ENCODE results near the gene RPS19BP1. TPM values are rescaled to one million over a fixed set of nuclear protein-coding genes. Genes with fewer than 3 reads are reported as not detected.
A peak's percentile ranks its signal among the peaks of the same experiment; 100 is the strongest.

Gene RPS19BP1
- polyA plus RNA-seq, 1 experiment: 66.7 TPM

DNA sequence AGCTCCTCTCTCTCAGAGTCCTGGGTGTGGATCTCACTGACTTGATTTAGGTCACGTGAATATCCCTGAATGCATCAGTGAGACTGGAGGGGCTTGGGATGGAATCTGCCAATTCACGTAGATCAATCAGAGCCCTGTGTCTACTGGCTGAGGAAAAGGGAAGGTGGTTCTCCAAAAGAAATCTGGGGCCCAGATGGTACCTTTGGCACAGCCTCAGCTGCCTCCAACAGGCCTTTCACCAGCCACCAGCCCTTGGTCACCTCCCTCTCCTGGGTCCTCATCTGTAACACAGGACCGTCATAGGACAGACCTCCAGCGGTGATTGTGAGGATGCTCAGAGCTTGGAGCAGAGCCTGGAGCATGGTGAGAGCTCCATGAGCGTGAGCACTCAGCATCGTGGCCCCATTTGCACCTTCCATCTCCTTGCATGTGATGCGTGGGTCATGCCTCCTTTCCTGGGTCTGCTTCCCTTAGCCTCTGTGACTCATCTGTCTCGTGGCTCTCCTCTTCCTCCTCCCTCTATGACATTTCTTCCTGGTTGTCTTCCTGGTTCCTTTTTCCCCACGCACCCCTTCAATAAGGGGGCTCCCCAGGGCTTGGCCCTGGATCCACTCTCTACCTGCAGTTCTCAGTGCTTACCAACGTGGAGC is 38.0 kb downstream of the RPS19BP1 start:
- TF ChIP-seq, protein P1, sequence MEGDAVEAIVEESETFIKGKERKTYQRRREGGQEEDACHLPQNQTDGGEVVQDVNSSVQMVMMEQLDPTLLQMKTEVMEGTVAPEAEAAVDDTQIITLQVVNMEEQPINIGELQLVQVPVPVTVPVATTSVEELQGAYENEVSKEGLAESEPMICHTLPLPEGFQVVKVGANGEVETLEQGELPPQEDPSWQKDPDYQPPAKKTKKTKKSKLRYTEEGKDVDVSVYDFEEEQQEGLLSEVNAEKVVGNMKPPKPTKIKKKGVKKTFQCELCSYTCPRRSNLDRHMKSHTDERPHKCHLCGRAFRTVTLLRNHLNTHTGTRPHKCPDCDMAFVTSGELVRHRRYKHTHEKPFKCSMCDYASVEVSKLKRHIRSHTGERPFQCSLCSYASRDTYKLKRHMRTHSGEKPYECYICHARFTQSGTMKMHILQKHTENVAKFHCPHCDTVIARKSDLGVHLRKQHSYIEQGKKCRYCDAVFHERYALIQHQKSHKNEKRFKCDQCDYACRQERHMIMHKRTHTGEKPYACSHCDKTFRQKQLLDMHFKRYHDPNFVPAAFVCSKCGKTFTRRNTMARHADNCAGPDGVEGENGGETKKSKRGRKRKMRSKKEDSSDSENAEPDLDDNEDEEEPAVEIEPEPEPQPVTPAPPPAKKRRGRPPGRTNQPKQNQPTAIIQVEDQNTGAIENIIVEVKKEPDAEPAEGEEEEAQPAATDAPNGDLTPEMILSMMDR (IDR thresholded peaks at IDR 0.05; ENCODE audit: insufficient read depth, low read depth, low read length): no peak
- Histone ChIP-seq H3K4me3 (ENCODE audit: low read depth, low read length) (no peak overlapping the region), H3K27me3 (ENCODE audit: control insufficient read depth, insufficient read depth, low read length) (peaks cover 1% of the 10 kb centered on the region; the same call in 1 of the 2 replicates), H3K36me3 (ENCODE audit: control insufficient read depth, insufficient read depth, low read length) (no peaks in the 10 kb centered on the region)
- ChIA-PET CTCF (interaction anchor here (0.8 to 3.3 kb wide), 18 partner anchors 11 to 881 kb away, joined by 3 to 35 read pairs (median 6); partner anchors contain the start of gene RPS19BP1), POLR2A (interaction anchor here (0.6 to 0.8 kb wide), 2 partner anchors 7 to 764 kb away, joined by 3 read pairs; partner anchors contain the start of gene MIEF1)
- DNase-seq (ENCODE audit: low read depth): no peak

DNA sequence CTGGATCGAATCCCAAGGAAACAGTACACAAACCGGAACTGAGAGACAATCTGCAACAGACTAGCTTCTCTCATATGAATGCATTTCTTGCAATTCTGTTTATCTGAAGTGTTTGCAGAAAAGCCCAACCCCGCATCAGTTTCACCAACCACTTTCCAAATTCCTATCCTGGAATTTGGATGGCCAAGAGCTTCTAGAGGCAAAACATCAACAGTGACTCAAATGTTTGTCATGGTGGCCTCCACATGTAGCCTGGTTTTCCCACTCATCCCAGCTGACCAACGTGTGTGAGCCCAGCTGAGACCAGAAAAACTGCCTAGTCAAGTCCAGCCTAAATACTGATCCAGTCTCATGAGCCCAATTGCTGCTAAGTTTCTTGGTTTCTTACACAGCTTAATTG is 38.8 kb downstream of the RPS19BP1 start:
- H3K36me3 ChIP-seq (ENCODE audit: control insufficient read depth, insufficient read depth, low read length): no peaks in the 10 kb centered on the region
- TF ChIP-seq, protein P1 (IDR thresholded peaks at IDR 0.05; ENCODE audit: insufficient read depth, low read depth, low read length): no peak
- ChIA-PET POLR2A (interaction anchor here (0.5 to 0.9 kb wide), 4 partner anchors 8 to 764 kb away, joined by 3 to 5 read pairs (median 3); partner anchors contain the start of gene MIEF1), CTCF (interaction anchor here (0.6 to 3.3 kb wide), 28 partner anchors 8 to 882 kb away, joined by 3 to 35 read pairs (median 4); partner anchors contain the start of genes MIEF1 and RPS19BP1)
- H3K27me3 ChIP-seq (ENCODE audit: control insufficient read depth, insufficient read depth, low read length): no peaks in the 10 kb centered on the region; the same call in 1 of the 2 replicates
- H3K4me3 ChIP-seq (ENCODE audit: low read depth, low read length): no peak overlapping the region
- DNase-seq (ENCODE audit: low read depth): peak; percentile 87

DNA sequence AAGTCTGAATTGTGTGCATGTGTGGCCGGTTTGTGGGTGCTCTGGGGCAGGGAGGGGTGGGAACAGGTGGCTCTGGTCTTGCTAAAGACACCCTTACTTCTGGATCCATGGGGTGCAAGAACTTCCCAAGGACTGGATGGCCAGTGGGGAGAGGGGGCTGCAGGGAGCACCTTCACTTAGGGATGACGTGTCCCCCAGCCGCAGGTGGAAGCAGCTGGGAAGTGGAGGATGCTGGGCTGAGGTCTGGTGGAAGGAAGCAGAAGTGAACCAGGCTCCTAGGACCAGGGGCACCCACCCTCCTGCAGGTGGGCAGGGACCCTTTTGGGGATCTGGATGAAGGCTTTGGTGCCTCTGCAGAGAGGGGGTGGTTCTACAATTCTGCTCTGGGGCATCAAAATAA is 40.4 kb downstream of the RPS19BP1 start:
- POLR2A ChIA-PET: no interaction called here
- DNase-seq (ENCODE audit: low read depth): no peak
- Histone ChIP-seq H3K36me3 (ENCODE audit: control insufficient read depth, insufficient read depth, low read length) (no peaks in the 10 kb centered on the region), H3K27me3 (ENCODE audit: control insufficient read depth, insufficient read depth, low read length) (no peaks in the 10 kb centered on the region), H3K4me3 (ENCODE audit: low read depth, low read length) (no peak overlapping the region)
- TF ChIP-seq, protein P1 (IDR thresholded peaks at IDR 0.05; ENCODE audit: insufficient read depth, low read depth, low read length): no peak
- CTCF ChIA-PET: interaction anchor here (0.9 to 3.3 kb wide), 5 partner anchors 8 to 532 kb away, joined by 3 to 35 read pairs (median 13); partner anchors contain the start of gene RPS19BP1

DNA sequence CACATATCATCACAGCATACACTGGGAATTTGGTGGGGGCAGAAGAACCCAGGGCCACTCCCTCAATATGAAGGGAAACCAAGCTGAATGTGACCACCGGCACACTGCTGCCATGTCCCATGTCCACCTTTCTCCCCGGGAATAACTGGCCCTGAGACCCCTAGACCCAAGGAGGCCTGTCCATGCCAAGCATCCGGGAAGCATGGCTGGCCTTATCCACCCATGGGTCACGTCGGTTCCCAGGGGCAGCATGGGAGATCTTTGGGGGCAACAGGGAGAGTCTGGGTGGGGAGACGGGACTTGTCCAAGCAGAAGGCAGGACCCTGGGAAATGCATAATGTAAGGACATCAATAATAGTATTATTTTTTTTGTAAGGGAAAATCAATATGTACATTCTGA is 40.9 kb downstream of the RPS19BP1 start:
- CTCF ChIA-PET: interaction anchor here (0.9 to 3.1 kb wide), 2 partner anchors 37 to 533 kb away, joined by 3 to 13 read pairs; no protein-coding TSS in a partner anchor

More for the DNA sequence above, 40.9 kb downstream of the RPS19BP1 start:
- POLR2A ChIA-PET: no interaction called here
- no peak overlapping the region for H3K4me3 ChIP-seq (ENCODE audit: low read depth, low read length)
- TF ChIP-seq, protein P1 (IDR thresholded peaks at IDR 0.05; ENCODE audit: insufficient read depth, low read depth, low read length): no peak
- no peaks in the 10 kb centered on the region for H3K36me3 ChIP-seq (ENCODE audit: control insufficient read depth, insufficient read depth, low read length)
- DNase-seq (ENCODE audit: low read depth): no peak
- H3K27me3 ChIP-seq (ENCODE audit: control insufficient read depth, insufficient read depth, low read length): no peaks in the 10 kb centered on the region

All from BJ (cell line).